ENCODE data around the gene TLCD4. TPM values are rescaled to one million over a fixed set of nuclear protein-coding genes. Genes with fewer than 3 reads are reported as not detected.

TLCD4 gene
- total RNA-seq, 1 experiment from 2014 or later = 12.1 TPM

GRCh38 chr1:95113684-95114083 lies 3.5 kb upstream of the TLCD4 start:
- Histone ChIP-seq H3K9me2 (ENCODE audit: insufficient read depth) (no peaks in the 10 kb centered on the region), H3K4me1 (ENCODE audit: control insufficient read depth in 1 of 2, insufficient read depth in 2 of 2, low read length in 2 of 2) (peaks cover 7 to 16% of the 10 kb centered on the region in 2 experiments; a peak in 3 of 4 replicates), H3K36me3 (ENCODE audit: control insufficient read depth in 1 of 2, insufficient read depth in 2 of 2, low read length in 2 of 2) (no peaks in the 10 kb centered on the region), H3K4me2 (ENCODE audit: low read length) (no peak overlapping the region), H4K20me1 (ENCODE audit: insufficient read depth) (no peaks in the 10 kb centered on the region), H3K27me3 (ENCODE audit: insufficient read depth, low read length) (no peaks in the 10 kb centered on the region), H3K9me3 (ENCODE audit: control insufficient read depth in 1 of 2, insufficient read depth in 1 of 2, low read depth in 1 of 2, low read length in 2 of 2) (no peaks in the 10 kb centered on the region), H3K79me2 (ENCODE audit: insufficient read depth, low read length) (peaks cover 2% of the 10 kb centered on the region; the same call in 1 of the 2 replicates), H2AFZ (ENCODE audit: low read depth, low read length, poor library complexity, severe bottlenecking) (no peak overlapping the region), H3K4me3 (replicated peaks in 1 of 2; ENCODE audit: low read depth in 1 of 2, low read length in 2 of 2) (no peak overlapping the region), H3K9ac (ENCODE audit: low read length) (no peak overlapping the region), H3K27ac (ENCODE audit: low read depth, low read length) (no peak overlapping the region)
- intact Hi-C loops (cut with micrococcal nuclease) = no loop called here
- no peak for TF ChIP-seq POLR2AphosphoS5 (IDR thresholded peaks at IDR 0.05; ENCODE audit: low read depth, low read length)
- no peak for TF ChIP-seq TCF7L2 (IDR thresholded peaks at IDR 0.05; ENCODE audit: borderline replicate concordance, extremely low read depth, insufficient read depth, insufficient read length)
- no peak for TF ChIP-seq ZFX (IDR thresholded peaks at IDR 0.05)
- no peak for TF ChIP-seq MAX (IDR thresholded peaks at IDR 0.05)
- no peak for TF ChIP-seq SP1 (IDR thresholded peaks at IDR 0.05; ENCODE audit: low read depth)
- TF ChIP-seq ZNF274 (IDR thresholded peaks at IDR 0.05; ENCODE audit: low read depth, low read length) = no peak
- no peak for TF ChIP-seq ATF3 (IDR thresholded peaks at IDR 0.05)
- no peak for TF ChIP-seq SRF (IDR thresholded peaks at IDR 0.05; ENCODE audit: low read depth)
- TF ChIP-seq ELF1 (IDR thresholded peaks at IDR 0.05; ENCODE audit: borderline replicate concordance, low read depth) = no peak
- TF ChIP-seq JUND (IDR thresholded peaks at IDR 0.05) = no peak
- TF ChIP-seq ZBTB33 (IDR thresholded peaks at IDR 0.05; ENCODE audit: extremely low read depth, insufficient replicate concordance, low read length) = no peak
- no peak for TF ChIP-seq EZH2phosphoT487 (IDR thresholded peaks at IDR 0.05; ENCODE audit: borderline replicate concordance)
- TF ChIP-seq EZH2 (IDR thresholded peaks at IDR 0.05) = no peak
- ATAC-seq = no peak
- ChIA-PET CTCF (no interaction called here), POLR2A (no interaction called here), RAD21 (ENCODE audit: low non-redundant PET in 1 of 2, low total read pairs in 2 of 2, uncharacterized antibody in 2 of 2, unreplicated experiment in 2 of 2) (no interaction called here)
- no peak for DNase-seq (ENCODE audit: low read depth, low spot score)
- BruUV-seq (replicated peaks) = no TSS peak
